Ascending aorta (tissue), 2 donors: ENCODE data around the gene AP3S1. TPM values are rescaled to one million over a fixed set of nuclear protein-coding genes. Genes with fewer than 3 reads are reported as not detected.

Experiments
- DNase-seq, 2 donors: peaks; one replicate each; pipeline ENCODE4 v3.0.0-alpha.2; 2019; ENCODE audit warnings: low spot score in 2 of 2
- H3K27ac ChIP-seq, 2 donors: fragments of 200-600 bp; sonication (generic); one replicate each; pipeline ENCODE4 v1.5.1; 2016 to 2017; ENCODE audit warnings: mild to moderate bottlenecking in 1 of 2
- H3K27me3 ChIP-seq: fragments of 200-600 bp; sonication (generic); one replicate; pipeline ENCODE4 v1.5.1; 2017
- H3K36me3 ChIP-seq, 2 donors: fragments of 200-600 bp; sonication (generic); one replicate each; pipeline ENCODE4 v1.5.1; 2016
- H3K4me1 ChIP-seq, 2 donors: fragments of 200-600 bp; sonication (generic); one replicate each; pipeline ENCODE4 v1.5.1; 2016 to 2017; ENCODE audit warnings: mild to moderate bottlenecking in 1 of 2
- H3K4me3 ChIP-seq, 2 donors: fragments of 200-600 bp; sonication (generic); one replicate each; pipeline ENCODE4 v1.5.1; 2016 to 2017; ENCODE audit warnings: mild to moderate bottlenecking in 1 of 2
- H3K9me3 ChIP-seq, 2 donors: fragments of 200-600 bp; sonication (generic); one replicate each; pipeline ENCODE4 v1.5.1; 2016
- intact Hi-C: fragments of 100-400 bp; cut with DNase I; formaldehyde crosslinking; loops from one replicate; pipeline ENCODE4 v1.15.1; 2023
- total RNA-seq: library from RNA; depleted of rRNA; stranded (reverse); fragments of >200 nt; gene quantifications from one replicate; pipeline ENCODE4 v1.1.0, GENCODE V29; 2016
- TF ChIP-seq, protein P1 (sequence below), 3 experiments: fragments of 200-600 bp in 2 of 3; fragments of 450-650 bp in 1 of 3; sonication (generic) in 2 of 3; IDR thresholded peaks; one replicate each; pipeline ENCODE4 v1.5.1; 2016 to 2019; ENCODE audit warnings: antibody characterized with exemption in 3 of 3, mild to moderate bottlenecking in 1 of 3, moderate library complexity in 1 of 3

The AP3S1 gene
- total RNA-seq, 1 donor from 2014 or later: 140 TPM

DNA sequence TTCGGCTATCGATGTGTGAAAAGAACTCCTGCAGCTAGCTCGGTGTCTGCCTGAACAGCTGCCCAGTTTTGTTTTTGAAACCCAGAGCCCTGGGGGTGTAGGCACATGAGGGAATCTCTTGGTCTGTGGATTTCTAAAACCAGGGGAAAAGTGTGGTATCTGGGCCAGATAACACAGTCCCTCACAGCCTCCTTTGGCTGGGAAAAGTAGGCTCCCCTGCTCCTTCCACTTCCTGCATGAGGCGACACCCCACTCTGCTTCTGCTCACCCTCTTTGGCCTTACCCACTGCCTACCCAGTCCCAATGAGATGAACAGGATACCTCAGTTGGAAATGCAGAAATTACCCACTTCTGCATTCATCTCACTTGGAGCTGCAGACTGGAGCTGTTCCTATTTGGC lies 15.8 kb upstream of the AP3S1 start:
- H3K27me3 ChIP-seq: no peaks in the 10 kb centered on the region
- TF ChIP-seq, protein P1, sequence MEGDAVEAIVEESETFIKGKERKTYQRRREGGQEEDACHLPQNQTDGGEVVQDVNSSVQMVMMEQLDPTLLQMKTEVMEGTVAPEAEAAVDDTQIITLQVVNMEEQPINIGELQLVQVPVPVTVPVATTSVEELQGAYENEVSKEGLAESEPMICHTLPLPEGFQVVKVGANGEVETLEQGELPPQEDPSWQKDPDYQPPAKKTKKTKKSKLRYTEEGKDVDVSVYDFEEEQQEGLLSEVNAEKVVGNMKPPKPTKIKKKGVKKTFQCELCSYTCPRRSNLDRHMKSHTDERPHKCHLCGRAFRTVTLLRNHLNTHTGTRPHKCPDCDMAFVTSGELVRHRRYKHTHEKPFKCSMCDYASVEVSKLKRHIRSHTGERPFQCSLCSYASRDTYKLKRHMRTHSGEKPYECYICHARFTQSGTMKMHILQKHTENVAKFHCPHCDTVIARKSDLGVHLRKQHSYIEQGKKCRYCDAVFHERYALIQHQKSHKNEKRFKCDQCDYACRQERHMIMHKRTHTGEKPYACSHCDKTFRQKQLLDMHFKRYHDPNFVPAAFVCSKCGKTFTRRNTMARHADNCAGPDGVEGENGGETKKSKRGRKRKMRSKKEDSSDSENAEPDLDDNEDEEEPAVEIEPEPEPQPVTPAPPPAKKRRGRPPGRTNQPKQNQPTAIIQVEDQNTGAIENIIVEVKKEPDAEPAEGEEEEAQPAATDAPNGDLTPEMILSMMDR (IDR thresholded peaks at IDR 0.05): no peak
- no peak overlapping the region for H3K4me3 ChIP-seq
- no peak overlapping the region for H3K27ac ChIP-seq
- DNase-seq: no peak
- no peaks in the 10 kb centered on the region for H3K9me3 ChIP-seq
- intact Hi-C loops: no loop called here
- H3K36me3 ChIP-seq: peaks cover 9 to 30% of the 10 kb centered on the region in 2 donors
- H3K4me1 ChIP-seq: peaks cover 0 to 1% of the 10 kb centered on the region in 2 donors

DNA sequence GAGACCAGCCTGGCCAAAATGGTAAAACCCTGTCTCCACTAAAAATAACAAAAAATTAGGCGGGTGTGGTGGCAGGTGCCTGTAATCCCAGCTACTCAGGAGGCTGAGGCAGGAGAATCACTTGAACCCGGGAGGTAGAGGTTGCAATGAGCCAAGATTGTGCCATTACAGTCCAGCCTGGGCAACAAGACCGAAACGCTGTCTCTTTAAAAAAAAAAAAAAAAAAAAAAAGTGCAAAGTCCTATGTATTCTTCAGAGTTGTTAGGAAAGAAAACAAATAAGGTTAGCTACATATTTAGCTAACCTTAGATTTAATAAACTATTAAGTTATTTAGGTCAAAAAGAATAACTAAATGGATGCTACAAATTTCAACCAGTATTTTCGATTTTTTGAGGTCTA lies 11.8 kb upstream of the AP3S1 start:
- Histone ChIP-seq H3K4me3 (no peak overlapping the region), H3K27me3 (no peaks in the 10 kb centered on the region), H3K4me1 (peaks cover 0 to 3% of the 10 kb centered on the region in 2 donors), H3K27ac (no peak overlapping the region), H3K9me3 (no peaks in the 10 kb centered on the region), H3K36me3 (peaks cover 17 to 54% of the 10 kb centered on the region in 2 donors)
- intact Hi-C loops: loop anchor here (2.0 to 5.0 kb wide), 3 partner anchors 195 to 518 kb away; partner anchors contain the start of gene TMED7
- no peak for DNase-seq
- TF ChIP-seq, protein P1 (IDR thresholded peaks at IDR 0.05): no peak

DNA sequence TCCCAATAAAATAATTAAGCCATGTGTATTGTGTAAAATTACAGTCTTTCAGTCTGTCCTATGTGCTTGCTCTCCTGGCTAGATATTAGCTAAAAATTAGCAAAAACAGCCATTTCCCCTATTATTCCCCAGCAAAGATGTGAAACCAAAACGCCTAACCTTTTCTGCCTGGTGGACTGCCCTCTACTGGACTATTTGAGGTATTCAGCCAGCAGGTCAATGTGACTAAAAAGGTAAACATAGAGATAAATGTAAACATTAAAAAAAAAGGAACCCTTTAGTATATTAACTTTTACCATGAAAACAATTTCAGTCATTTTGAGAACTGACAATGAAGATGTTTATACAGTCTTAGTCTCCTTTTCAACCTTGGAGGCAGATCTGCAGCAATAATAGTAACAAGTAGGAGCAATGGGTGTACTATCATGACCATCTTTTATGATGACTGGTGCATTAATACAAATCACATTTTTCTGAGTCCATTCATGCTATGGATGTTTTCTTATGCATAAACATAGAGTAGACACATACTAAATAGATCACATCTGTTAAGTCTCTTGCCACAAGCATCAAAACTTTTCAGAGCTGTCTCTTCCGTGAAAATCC lies 10.5 kb upstream of the AP3S1 start:
- TF ChIP-seq, protein P1 (IDR thresholded peaks at IDR 0.05): peak; percentile 48 to 79 (median 75)
- intact Hi-C loops: loop anchor here (2.0 to 5.0 kb wide), 3 partner anchors 196 to 519 kb away; partner anchors contain the start of gene TMED7
- H3K4me3 ChIP-seq: no peak overlapping the region
- H3K9me3 ChIP-seq: no peaks in the 10 kb centered on the region
- H3K27ac ChIP-seq: no peak overlapping the region
- peaks cover 23 to 67% of the 10 kb centered on the region in 2 donors for H3K36me3 ChIP-seq
- no peaks in the 10 kb centered on the region for H3K27me3 ChIP-seq
- H3K4me1 ChIP-seq: peaks cover 0 to 3% of the 10 kb centered on the region in 2 donors
- DNase-seq: no peak

DNA sequence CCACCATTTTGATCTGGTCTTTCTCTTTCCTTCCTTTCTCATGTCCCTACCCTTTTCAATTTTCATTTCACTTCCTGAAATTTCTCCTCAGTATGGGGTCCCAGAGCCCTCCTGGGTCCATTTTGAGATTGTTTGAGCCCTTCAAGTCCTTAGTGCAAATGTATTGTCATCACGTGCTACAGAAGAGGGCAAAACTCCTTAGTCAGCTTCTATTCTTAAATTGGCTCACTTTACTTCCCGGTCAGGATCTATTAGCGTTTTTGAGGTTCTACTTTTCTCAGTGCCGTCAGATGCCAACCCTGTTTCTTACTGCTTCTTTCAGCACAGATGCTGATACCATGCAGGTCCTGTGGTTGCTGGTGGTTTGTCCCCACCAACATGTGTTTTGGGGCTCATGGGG lies 6.3 kb upstream of the AP3S1 start:
- Histone ChIP-seq H3K36me3 (peaks cover 27 to 56% of the 10 kb centered on the region in 2 donors), H3K4me3 (no peak overlapping the region), H3K4me1 (peaks cover 5 to 29% of the 10 kb centered on the region in 2 donors), H3K27me3 (no peaks in the 10 kb centered on the region), H3K27ac (no peak overlapping the region), H3K9me3 (no peaks in the 10 kb centered on the region)
- no peak for DNase-seq
- TF ChIP-seq, protein P1 (IDR thresholded peaks at IDR 0.05): no peak
- intact Hi-C loops: no loop called here

DNA sequence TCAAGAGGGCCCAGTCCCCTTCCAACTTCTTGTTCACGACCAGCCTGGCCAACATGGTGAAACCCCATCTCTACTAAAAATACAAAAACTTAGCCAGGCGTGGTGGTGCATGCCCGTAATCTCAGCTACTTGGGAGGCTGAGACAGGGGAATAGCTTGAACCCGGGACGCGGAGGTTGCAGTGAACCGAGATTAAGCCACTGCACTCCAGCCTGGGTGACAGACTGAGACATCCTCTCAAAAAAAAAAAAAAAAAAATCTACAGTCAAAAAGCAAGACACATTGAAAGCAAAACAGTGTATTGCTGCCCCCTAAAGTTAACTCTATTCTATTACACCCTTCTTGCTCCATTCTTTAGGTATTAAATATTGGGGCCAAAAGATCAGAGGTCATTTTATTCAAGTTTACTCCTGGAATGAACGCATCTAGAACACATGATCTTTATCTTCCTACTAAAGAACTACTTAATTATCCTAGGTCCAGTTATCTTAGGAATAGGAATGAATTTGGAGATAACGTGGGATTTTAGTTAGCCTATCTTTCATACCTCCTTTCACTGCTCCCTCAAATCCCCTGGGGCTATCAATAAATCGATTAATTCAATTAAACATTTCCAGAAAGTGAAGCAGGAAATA lies 2.7 kb upstream of the AP3S1 start:
- TF ChIP-seq, protein P1 (IDR thresholded peaks at IDR 0.05): peak; percentile 20 to 59 (median 51)

More for the DNA sequence above, 2.7 kb upstream of the AP3S1 start:
- Histone ChIP-seq H3K4me1 (peaks cover 5 to 30% of the 10 kb centered on the region in 2 donors), H3K4me3 (peak overlapping the region; percentile 91 to 92), H3K36me3 (peaks cover 23 to 34% of the 10 kb centered on the region in 2 donors), H3K27ac (no peak overlapping the region), H3K27me3 (no peaks in the 10 kb centered on the region), H3K9me3 (no peaks in the 10 kb centered on the region)
- intact Hi-C loops: loop anchor here (2.0 kb wide), 2 partner anchors 22 to 204 kb away; partner anchors contain the start of gene CDO1
- DNase-seq: no peak
